Measurements from ENCODE around the gene PRKN.

The PRKN gene

DNA sequence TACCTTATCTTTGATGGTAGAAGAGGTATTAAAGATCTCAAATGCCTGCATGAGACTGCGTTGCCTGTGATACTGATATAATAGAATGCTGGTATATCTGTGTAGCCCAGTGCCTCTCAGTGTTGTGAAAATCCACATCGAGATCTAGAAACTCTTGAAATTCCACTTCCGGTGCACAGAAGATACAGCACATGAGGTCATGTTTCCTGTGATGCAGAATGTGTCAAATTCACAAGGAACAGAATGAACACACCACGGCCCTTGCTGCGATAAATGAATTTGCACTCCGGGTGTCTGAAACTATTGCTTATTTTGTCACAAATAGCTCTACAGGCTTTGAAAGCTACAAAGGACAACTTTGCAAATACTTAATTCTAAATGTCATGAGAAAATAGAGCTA, 765.8 kb downstream of the PRKN start:
- DNase-seq (ENCODE audit: low read depth), result no peak
- TF ChIP-seq, protein P1, sequence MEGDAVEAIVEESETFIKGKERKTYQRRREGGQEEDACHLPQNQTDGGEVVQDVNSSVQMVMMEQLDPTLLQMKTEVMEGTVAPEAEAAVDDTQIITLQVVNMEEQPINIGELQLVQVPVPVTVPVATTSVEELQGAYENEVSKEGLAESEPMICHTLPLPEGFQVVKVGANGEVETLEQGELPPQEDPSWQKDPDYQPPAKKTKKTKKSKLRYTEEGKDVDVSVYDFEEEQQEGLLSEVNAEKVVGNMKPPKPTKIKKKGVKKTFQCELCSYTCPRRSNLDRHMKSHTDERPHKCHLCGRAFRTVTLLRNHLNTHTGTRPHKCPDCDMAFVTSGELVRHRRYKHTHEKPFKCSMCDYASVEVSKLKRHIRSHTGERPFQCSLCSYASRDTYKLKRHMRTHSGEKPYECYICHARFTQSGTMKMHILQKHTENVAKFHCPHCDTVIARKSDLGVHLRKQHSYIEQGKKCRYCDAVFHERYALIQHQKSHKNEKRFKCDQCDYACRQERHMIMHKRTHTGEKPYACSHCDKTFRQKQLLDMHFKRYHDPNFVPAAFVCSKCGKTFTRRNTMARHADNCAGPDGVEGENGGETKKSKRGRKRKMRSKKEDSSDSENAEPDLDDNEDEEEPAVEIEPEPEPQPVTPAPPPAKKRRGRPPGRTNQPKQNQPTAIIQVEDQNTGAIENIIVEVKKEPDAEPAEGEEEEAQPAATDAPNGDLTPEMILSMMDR (IDR thresholded peaks at IDR 0.05; ENCODE audit: insufficient read depth, low read depth, low read length, missing control alignments), result no peak
- H3K4me3 ChIP-seq (ENCODE audit: low read length), result no peak overlapping the region

- TF ChIP-seq, protein P1 (IDR thresholded peaks at IDR 0.05; ENCODE audit: insufficient read depth, low read depth, low read length, missing control alignments), result no peak
- H3K4me3 ChIP-seq (ENCODE audit: low read length), result no peak overlapping the region
- no peak for DNase-seq (ENCODE audit: low read depth)
Observed at GRCh38 chr6:161961046-161961445, 766.5 kb downstream of the PRKN start.

GRCh38 chr6:161959072-161959471, 768.5 kb downstream of the PRKN start:
- no peak overlapping the region for H3K4me3 ChIP-seq (ENCODE audit: low read length)
- TF ChIP-seq, protein P1 (IDR thresholded peaks at IDR 0.05; ENCODE audit: insufficient read depth, low read depth, low read length, missing control alignments), result no peak
- no peak for DNase-seq (ENCODE audit: low read depth)

DNA sequence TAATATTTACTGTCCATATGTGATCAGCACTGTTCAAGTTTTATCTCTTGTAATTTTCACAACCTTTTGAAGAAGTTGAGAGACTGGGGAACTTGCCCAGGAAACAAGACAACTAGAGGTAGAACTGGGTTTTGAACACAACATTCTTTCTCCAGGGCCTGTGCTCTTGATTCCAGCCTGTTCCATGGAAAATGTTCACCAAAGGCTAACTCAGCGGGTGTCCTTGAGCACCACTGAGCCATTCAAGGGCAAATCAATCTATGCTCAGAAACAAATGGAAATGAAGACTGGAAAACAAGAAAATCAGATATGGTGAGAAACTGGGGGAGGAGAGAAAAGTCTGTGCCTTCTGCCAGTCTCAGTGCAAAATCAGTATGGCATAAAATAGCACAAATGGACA, 771.5 kb downstream of the PRKN start:
- TF ChIP-seq, protein P1 (IDR thresholded peaks at IDR 0.05; ENCODE audit: insufficient read depth, low read depth, low read length, missing control alignments), result no peak
- H3K4me3 ChIP-seq (ENCODE audit: low read length), result no peak overlapping the region
- DNase-seq (ENCODE audit: low read depth), result no peak

GRCh38 chr6:161954699-161955276, 772.8 kb downstream of the PRKN start:
- no peak overlapping the region for H3K4me3 ChIP-seq (ENCODE audit: low read length)

DNA sequence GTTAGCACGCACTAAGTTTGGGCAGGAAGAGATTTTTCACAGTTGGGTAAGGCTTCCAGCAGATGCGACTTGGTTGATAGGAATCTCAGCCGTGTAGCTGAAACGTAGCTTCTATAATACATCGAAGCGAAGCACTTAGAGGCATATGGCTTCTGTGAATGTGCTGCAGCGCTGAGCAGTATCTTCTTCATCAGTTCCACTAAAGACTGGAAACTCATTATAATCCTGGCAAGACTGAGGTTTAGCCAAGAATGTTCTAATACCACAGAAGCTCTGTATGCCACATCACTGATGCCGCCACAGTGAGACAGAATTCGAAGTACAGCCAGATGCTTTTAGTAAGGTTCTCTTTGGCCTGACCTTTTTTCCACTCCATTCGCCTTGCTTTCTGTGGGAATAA, 773.5 kb downstream of the PRKN start:
- TF ChIP-seq, protein P1 (IDR thresholded peaks at IDR 0.05; ENCODE audit: insufficient read depth, low read depth, low read length, missing control alignments), result no peak
- no peak overlapping the region for H3K4me3 ChIP-seq (ENCODE audit: low read length)
- DNase-seq (ENCODE audit: low read depth), result no peak

More at GRCh38 chr6:161954699-161955276, 772.8 kb downstream of the PRKN start:
- TF ChIP-seq, protein P1 (IDR thresholded peaks at IDR 0.05; ENCODE audit: insufficient read depth, low read depth, low read length, missing control alignments), result no peak
- DNase-seq (ENCODE audit: low read depth), result no peak

- DNase-seq (ENCODE audit: low read depth), result no peak
- TF ChIP-seq, protein P1 (IDR thresholded peaks at IDR 0.05; ENCODE audit: insufficient read depth, low read depth, low read length, missing control alignments), result no peak
- no peak overlapping the region for H3K4me3 ChIP-seq (ENCODE audit: low read length)
Observed at GRCh38 chr6:161951126-161951525, 776.4 kb downstream of the PRKN start.

Measured in epithelial cell of esophagus (primary cell).